ENCODE measurements around the gene ADCY3.

- TF ChIP-seq CTCF (optimal IDR thresholded peaks at IDR 0.05 in 1 of 3, IDR thresholded peaks at IDR 0.05 in 1 of 3, conservative IDR thresholded peaks at IDR 0.05 in 1 of 3; ENCODE audit: extremely low read depth in 1 of 3, insufficient read depth in 2 of 3, low read length in 3 of 3) (no peak), EZH2 (IDR thresholded peaks at IDR 0.05; ENCODE audit: low read length) (no peak)
Measured at GRCh38 chr2:24939353-24939752, 19.3 kb upstream of the ADCY3 start.

Measured in keratinocyte (primary cell).